Measurements from ENCODE around the gene CDCP1.

CDCP1 gene

DNA sequence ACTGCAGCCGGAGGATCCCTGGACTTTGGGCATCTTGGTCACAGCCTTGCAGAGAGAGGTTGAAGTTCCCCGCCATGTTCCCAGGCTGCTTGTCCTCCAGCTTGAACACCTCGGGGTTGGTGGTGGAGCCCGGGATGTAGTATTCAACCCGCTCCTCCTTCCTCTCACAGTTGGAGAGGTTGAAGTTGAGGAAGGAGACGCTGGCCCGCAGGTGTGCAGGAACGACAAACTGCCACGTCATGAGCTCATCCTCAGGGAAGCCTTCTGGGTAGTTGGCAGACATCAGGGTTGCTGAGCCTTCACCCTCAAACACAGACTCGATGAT, 35.7 kb downstream of the CDCP1 start:
- DNase-seq (ENCODE audit: low read depth in 2 of 2): no peak

- no peak for DNase-seq (ENCODE audit: low read depth in 2 of 2)
These were observed 36.2 kb downstream of the CDCP1 start for GRCh38 chr3:45109771-45110508.

GRCh38 chr3:45106874-45107273, 39.3 kb downstream of the CDCP1 start:
- DNase-seq (ENCODE audit: low read depth in 2 of 2): no peak

DNA sequence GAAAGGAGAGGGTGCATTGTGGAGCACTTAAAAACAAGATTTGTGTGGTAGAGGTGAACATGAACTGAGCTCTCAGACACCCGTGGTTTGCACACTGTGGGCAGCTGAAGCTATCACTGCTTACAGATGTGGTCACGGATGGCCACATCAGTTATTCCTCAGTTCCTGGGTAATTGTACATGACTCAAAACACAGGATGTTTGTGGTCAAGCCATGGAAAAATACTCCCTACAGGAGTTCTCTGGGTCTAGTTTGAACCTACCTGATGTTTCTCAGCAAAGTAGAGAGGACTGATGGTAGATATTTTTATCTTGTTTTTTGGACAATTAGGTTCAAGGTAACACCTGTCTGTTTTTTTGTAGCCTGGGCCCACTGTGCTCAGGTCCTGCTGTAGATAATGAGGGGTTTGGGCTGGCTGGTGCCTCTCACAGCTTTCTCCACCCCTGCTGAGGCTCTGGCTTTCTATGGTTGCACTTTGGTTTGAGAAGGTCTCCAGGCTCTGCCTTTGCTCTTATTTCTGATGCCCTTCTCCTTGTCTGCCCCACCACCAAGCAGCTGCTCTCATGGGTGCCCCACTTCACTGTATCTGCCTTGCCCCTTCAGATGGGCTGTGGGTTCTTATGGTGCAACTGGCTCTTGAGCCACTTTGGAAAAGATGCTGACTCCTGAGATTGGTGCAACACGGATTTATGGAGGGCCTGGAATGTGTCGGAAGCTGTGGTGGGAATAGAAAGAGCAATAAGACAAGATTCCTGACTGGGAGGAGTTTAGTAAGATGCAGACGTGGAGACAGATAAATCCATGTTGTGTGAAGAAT, 40.1 kb downstream of the CDCP1 start:
- peak; percentile 37 to 68 for DNase-seq (ENCODE audit: low read depth in 2 of 2)

DNA sequence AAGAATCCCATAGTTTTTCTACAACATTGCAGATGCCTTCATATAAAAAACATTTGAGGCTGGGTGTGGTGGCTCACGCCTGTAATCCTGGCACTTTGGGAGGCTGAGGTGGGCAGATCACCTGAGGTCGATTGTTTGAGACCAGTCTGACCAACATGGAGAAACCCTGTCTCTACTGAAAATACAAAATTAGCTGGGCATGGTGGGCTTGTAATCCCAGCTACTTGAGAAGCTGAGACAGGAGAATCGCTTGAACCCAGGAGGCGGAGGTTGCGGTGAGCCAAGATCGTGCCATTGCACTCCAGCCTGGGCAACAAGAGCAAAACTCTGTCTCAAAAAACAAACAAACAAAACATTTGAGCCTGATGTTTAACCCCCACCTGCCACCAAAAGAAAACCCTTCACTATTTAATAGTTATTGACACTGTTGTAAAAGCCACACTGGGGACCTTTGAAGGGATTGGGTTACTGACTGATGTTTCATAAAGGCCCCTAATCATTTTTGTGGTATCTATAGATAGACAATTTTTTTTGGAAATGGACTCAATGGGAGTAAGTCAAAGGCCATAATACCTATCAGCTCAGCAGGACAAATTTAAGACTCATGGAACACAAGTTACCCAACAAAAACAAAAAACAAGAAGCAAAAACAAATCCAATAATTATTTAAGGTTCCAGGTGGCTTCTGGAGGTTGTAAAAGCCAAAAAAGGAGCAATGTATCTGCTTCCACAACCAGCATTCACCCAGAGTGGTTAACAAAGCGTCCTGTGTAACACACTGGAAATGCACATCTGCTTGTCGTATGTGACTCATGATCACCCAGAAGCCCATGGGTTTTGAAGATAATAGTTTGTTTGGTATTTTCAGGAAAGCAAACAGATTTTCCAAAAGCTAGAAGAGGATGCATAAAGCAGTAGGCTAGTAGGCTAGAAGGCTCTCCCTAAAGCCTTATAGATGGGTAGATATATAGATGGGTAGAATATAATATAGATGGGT, 41.2 kb downstream of the CDCP1 start:
- DNase-seq (ENCODE audit: low read depth in 2 of 2): no peak

GRCh38 chr3:45103753-45104714, 42.1 kb downstream of the CDCP1 start:
- DNase-seq (ENCODE audit: low read depth in 2 of 2): no peak

DNA sequence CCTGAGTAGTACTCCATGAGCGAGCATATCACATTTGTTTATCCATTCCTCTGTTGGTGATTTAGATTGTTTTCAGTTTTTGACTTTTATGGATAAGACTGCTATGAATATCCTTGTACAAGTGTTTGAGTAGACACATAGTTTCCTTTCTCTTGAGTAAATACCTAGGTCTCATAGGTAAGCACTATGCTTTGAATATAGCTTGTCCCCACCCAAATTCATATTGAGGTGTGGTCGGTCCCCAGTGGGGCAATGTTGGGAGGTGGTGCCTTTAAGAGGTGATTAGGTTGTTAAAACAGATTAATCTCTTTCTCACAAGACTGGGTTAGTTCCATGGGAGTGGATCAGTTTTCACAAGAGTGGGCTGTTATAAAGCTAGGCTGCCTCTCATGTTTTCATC, 42.8 kb downstream of the CDCP1 start:
- DNase-seq (ENCODE audit: low read depth in 2 of 2): no peak

- DNase-seq (ENCODE audit: low read depth in 2 of 2): no peak
These were observed 45.2 kb downstream of the CDCP1 start for GRCh38 chr3:45100981-45101407.

- no peak for DNase-seq (ENCODE audit: low read depth in 2 of 2)
These were observed 47.9 kb downstream of the CDCP1 start for GRCh38 chr3:45098310-45098709.

GRCh38 chr3:45097296-45097883, 48.8 kb downstream of the CDCP1 start:
- DNase-seq (ENCODE audit: low read depth in 2 of 2): no peak

DNA sequence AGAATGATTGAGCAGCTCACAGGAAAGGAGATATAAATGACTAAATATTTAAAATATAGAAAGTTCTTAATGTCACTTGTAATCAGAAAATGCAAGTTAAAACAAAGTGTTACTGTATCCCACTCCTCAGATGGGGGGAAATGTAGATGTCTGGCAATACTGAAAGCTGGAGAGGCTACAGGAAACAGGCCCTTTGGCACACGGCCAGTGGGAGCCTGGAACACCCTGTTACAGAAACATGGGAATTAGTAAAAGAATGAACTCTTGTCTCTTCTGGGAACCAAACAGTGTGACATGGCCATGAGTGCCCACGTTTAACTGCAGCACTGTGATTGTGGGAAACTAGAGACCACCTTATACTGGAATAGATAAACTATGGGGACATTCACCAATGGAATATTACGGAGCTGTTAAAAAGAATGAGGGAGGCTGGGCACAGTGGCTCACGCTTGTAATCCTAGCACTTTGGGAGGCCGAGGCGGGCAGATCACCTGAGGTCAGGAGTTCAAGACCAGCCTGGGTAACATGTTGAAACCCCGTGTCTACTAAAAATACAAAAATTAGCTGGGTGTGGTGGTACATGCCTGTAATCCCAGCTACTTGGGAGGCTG, 50.2 kb downstream of the CDCP1 start:
- no peak for DNase-seq (ENCODE audit: low read depth in 2 of 2)

GRCh38 chr3:45093176-45093575, 53.0 kb downstream of the CDCP1 start:
- no peak for DNase-seq (ENCODE audit: low read depth in 2 of 2)

GRCh38 chr3:45092132-45093031, 53.8 kb downstream of the CDCP1 start:
- DNase-seq (ENCODE audit: low read depth in 2 of 2): no peak

GRCh38 chr3:45090855-45091254, 55.3 kb downstream of the CDCP1 start:
- DNase-seq (ENCODE audit: low read depth in 2 of 2): no peak

GRCh38 chr3:45088543-45089358, 57.4 kb downstream of the CDCP1 start:
- no peak for DNase-seq (ENCODE audit: low read depth in 2 of 2)

- DNase-seq (ENCODE audit: low read depth in 2 of 2): no peak
These were observed 59.0 kb downstream of the CDCP1 start for GRCh38 chr3:45087155-45087554.

- DNase-seq (ENCODE audit: low read depth in 2 of 2): no peak
These were observed 61.1 kb downstream of the CDCP1 start for GRCh38 chr3:45084820-45085816.

All from activated CD8-positive, alpha-beta memory T cell treated with anti-CD3 and anti-CD28 coated beads for 4 hours (primary cell).